GM12878 (cell line): Measurements from ENCODE around the gene PRPSAP2. TPM values are rescaled to one million over a fixed set of nuclear protein-coding genes. Genes with fewer than 3 reads are reported as not detected.

ENCODE experiments used
- ATAC-seq: fragments of 200-7000 bp; cut with Tn5 transposase; 3 replicates; pipeline ENCODE4 v1.9.1; 2020; ENCODE audit warnings: mild to moderate bottlenecking, moderate library complexity
- BruUV-seq: library from RNA; stranded (reverse); fragments of 400-500 nt; replicated peaks from 2 replicates; lab custom pipeline; 2021; lab: Mats Ljungman, UMichigan
- CTCF ChIA-PET: fragments of 300-600 bp; sonication (Branson Sonifier 250); formaldehyde crosslinking; extraction: SDS; loops from one replicate; lab custom pipeline; 2021; ENCODE audit warnings: inconsistent platforms; lab: Yijun Ruan, JAX
- POLR2A ChIA-PET: fragments of 350-600 bp; formaldehyde crosslinking; extraction: SDS; loops from one replicate; lab custom pipeline; 2021; ENCODE audit warnings: inconsistent platforms; lab: Charles Lee
- RAD21 ChIA-PET: fragments of 300-600 bp; sonication (Branson Sonifier 250); formaldehyde crosslinking; loops from one replicate; lab custom pipeline; 2023; ENCODE audit warnings: antibody characterized with exemption; ENCODE audit not compliant: unreplicated experiment; lab: Charles Lee
- SMC1A ChIA-PET: fragments of 300-600 bp; sonication (Branson Sonifier 250); formaldehyde crosslinking; loops from one replicate; lab custom pipeline; 2023; ENCODE audit not compliant: unreplicated experiment, uncharacterized antibody; lab: Charles Lee
- DNase-seq: peaks from one replicate; pipeline ENCODE4 v3.0.0-alpha.2; 2011; ENCODE audit warnings: low read depth, low spot score
- FAIRE-seq: peaks from 3 replicates; lab custom pipeline; 2011; peaks lifted over from hg19 to GRCh38; lab: Jason Lieb, UNC
- H2AFZ ChIP-seq: 2 replicates; pipeline ENCODE4 v1.6.0; 2011; ENCODE audit warnings: low read depth, low read length, control low read depth; ENCODE audit not compliant: control insufficient read depth
- H3K27ac ChIP-seq: 2 replicates; pipeline ENCODE4 v1.5.1; 2011; ENCODE audit warnings: control low read depth; ENCODE audit not compliant: control insufficient read depth, insufficient read depth
- H3K27me3 ChIP-seq, 2 experiments: replicated peaks in 1 of 2; 2 replicates each; pipeline versions ENCODE4 v1.6.0 to v1.6.1; 2011; ENCODE audit warnings: low read length in 1 of 2; ENCODE audit not compliant: control insufficient read depth in 2 of 2, insufficient read depth in 2 of 2
- H3K36me3 ChIP-seq, 2 experiments: 2 replicates each; pipeline ENCODE4 v1.5.1; 2011; ENCODE audit warnings: low read length in 1 of 2; ENCODE audit not compliant: control insufficient read depth in 2 of 2, insufficient read depth in 2 of 2
- H3K4me1 ChIP-seq: 2 replicates; pipeline ENCODE4 v1.6.1; 2011; ENCODE audit warnings: mild to moderate bottlenecking, low read length, moderate library complexity, mixed read lengths; ENCODE audit not compliant: control insufficient read depth, insufficient read depth
- H3K4me2 ChIP-seq: 2 replicates; pipeline ENCODE4 v1.6.0; 2011; ENCODE audit warnings: control low read depth; ENCODE audit not compliant: control insufficient read depth, insufficient read depth
- H3K4me3 ChIP-seq: fragments of 200-600 bp; sonication (generic); 2 replicates; pipeline ENCODE4 v1.5.1; 2016
- H3K79me2 ChIP-seq: 2 replicates; pipeline ENCODE4 v1.6.0; 2011; ENCODE audit warnings: low read length; ENCODE audit not compliant: control insufficient read depth, insufficient read depth
- H3K9ac ChIP-seq: 2 replicates; pipeline ENCODE4 v1.8.0; 2011; ENCODE audit warnings: low read length, control low read depth, mixed read lengths; ENCODE audit not compliant: control insufficient read depth, insufficient read depth
- H3K9me3 ChIP-seq: replicated peaks from 3 replicates; pipeline ENCODE4 v1.5.1; 2011; ENCODE audit warnings: mild to moderate bottlenecking, low read length; ENCODE audit not compliant: control insufficient read depth, insufficient read depth
- H4K20me1 ChIP-seq: 2 replicates; pipeline ENCODE4 v1.6.0; 2011; ENCODE audit not compliant: control insufficient read depth, insufficient read depth
- CHD2 ChIP-seq: IDR thresholded peaks from 2 replicates; pipeline ENCODE4 v1.6.1; 2011; ENCODE audit warnings: low read depth, low read length, improper control_type of control experiment, borderline replicate concordance
- POU2F2 ChIP-seq: IDR thresholded peaks from 3 replicates; pipeline ENCODE4 v1.6.1; 2011; ENCODE audit warnings: low read depth, mild to moderate bottlenecking, low read length, borderline replicate concordance
- ZZZ3 ChIP-seq: IDR thresholded peaks from 2 replicates; pipeline ENCODE4 v1.6.1; 2011; ENCODE audit warnings: low read depth; ENCODE audit not compliant: control insufficient read depth, insufficient read length
- WGBS: methylation state at CpG from one replicate; pipeline ENCODE4 v1.1.6; 2016; ENCODE audit warnings: low lambda C conversion rate; ENCODE audit not compliant: insufficient replicate concordance, insufficient coverage; ENCODE audit errors: missing lambda C conversion rate; 5-methylcytosine and 5-hydroxymethylcytosine counted together
- in situ Hi-C: fragments of 300-500 bp; cut with MboI; formaldehyde crosslinking; loops from 9 replicates; pipeline ENCODE4 v1.14.3; 2018; ENCODE audit warnings: mixed read lengths
- intact Hi-C: fragments of 100-400 bp; cut with micrococcal nuclease; formaldehyde crosslinking; loops from one replicate; pipeline ENCODE4 v1.14.2; 2022; ENCODE audit not compliant: unreplicated experiment
- polyA plus RNA-seq, 11 experiments: library from polyadenylated mRNA; depleted of rRNA in 4 of 11; unstranded in 6 of 11; stranded (reverse) in 5 of 11; fragments of >200 nt; fragmentation: Nextera tagmentation in 4 of 11; fragmentation: Illumina TruSeq in 1 of 11; extraction: Ambion mirVana in 4 of 11; extraction: Trizol in 1 of 11; gene quantifications; 1 replicate in 1 of 11; 2 replicates in 10 of 11; pipeline versions ENCODE4 v1.2.1 to v1.2.3, GENCODE V29; 2011 to 2016; ENCODE audit warnings: inconsistent platforms in 2 of 11, missing spikeins in 2 of 11, low read depth in 1 of 11
- total RNA-seq, 4 experiments: library from RNA; depleted of rRNA in 3 of 4; stranded (reverse); fragments of >200 nt in 3 of 4; fragmentation: Illumina TruSeq in 1 of 4; extraction: Trizol in 1 of 4; gene quantifications; 2 replicates each; pipeline versions ENCODE4 v1.2.1 to v1.2.3, GENCODE V29; 2013 to 2021
- TF ChIP-seq, protein P1 (sequence below): fragments of 450-650 bp; formaldehyde crosslinking; IDR thresholded peaks from 2 replicates; pipeline ENCODE4 v1.5.0; 2022; ENCODE audit warnings: mild to moderate bottlenecking, missing genetic modification characterization

Gene PRPSAP2
- total and polyA plus RNA-seq, 10 of the 15 experiments (the other 5 are each of a cell fraction or from before 2014, with no cell fraction given) = 33.2 to 102 (median 83.8) TPM

DNA sequence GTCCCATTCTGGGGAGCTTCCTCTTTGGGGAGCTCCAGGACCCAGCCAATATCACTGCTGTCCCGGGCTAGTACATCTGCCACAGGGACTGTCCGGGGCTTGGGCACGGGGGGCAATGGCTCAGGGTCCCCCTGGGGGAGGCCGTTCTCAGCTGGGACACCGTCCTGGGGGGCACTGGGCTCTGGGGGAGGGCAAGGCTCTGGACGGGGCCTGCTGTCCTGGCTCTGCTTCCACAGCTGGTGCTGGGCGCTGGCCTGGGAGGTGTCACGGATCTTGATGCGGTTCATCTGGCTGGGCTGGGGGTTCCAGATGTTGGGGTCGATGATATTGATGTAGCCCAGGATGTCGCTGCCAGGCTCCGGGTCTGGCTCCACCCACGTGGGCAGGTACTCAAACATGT, 120.1 kb downstream of the PRPSAP2 start:
- ChIA-PET RAD21 (no interaction called here), POLR2A (no interaction called here), CTCF (interaction anchor here (0.8 kb wide), 1 partner anchor 17 kb away, joined by 3 read pairs; no protein-coding TSS in a partner anchor), SMC1A (no interaction called here)
- H3K79me2 ChIP-seq = no peaks in the 10 kb centered on the region
- WGBS = 88% methylated on average over 12 of the region's 13 CpGs
- H3K9me3 ChIP-seq = no peaks in the 10 kb centered on the region
- no peak overlapping the region for H2AFZ ChIP-seq
- no peaks in the 10 kb centered on the region for H3K4me1 ChIP-seq
- no peak overlapping the region for H3K4me2 ChIP-seq
- H3K27ac ChIP-seq = no peak overlapping the region
- in situ Hi-C loops = no loop called here
- H3K9ac ChIP-seq = no peak overlapping the region
- H3K27me3 ChIP-seq = no peaks in the 10 kb centered on the region
- intact Hi-C loops = no loop called here
- DNase-seq (no peak), FAIRE-seq (no peak), ATAC-seq (no peak)
- no peaks in the 10 kb centered on the region for H4K20me1 ChIP-seq
- no TSS peak for BruUV-seq
- H3K4me3 ChIP-seq = no peak overlapping the region
- TF ChIP-seq POU2F2 = no peak
- no peak for TF ChIP-seq ZZZ3
- no peak for TF ChIP-seq CHD2
- TF ChIP-seq, protein P1, sequence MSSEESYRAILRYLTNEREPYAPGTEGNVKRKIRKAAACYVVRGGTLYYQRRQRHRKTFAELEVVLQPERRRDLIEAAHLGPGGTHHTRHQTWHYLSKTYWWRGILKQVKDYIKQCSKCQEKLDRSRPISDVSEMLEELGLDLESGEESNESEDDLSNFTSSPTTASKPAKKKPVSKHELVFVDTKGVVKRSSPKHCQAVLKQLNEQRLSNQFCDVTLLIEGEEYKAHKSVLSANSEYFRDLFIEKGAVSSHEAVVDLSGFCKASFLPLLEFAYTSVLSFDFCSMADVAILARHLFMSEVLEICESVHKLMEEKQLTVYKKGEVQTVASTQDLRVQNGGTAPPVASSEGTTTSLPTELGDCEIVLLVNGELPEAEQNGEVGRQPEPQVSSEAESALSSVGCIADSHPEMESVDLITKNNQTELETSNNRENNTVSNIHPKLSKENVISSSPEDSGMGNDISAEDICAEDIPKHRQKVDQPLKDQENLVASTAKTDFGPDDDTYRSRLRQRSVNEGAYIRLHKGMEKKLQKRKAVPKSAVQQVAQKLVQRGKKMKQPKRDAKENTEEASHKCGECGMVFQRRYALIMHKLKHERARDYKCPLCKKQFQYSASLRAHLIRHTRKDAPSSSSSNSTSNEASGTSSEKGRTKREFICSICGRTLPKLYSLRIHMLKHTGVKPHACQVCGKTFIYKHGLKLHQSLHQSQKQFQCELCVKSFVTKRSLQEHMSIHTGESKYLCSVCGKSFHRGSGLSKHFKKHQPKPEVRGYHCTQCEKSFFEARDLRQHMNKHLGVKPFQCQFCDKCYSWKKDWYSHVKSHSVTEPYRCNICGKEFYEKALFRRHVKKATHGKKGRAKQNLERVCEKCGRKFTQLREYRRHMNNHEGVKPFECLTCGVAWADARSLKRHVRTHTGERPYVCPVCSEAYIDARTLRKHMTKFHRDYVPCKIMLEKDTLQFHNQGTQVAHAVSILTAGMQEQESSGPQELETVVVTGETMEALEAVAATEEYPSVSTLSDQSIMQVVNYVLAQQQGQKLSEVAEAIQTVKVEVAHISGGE (CRISPR knock-in tag) = no peak
- peaks cover 0 to 16% of the 10 kb centered on the region in 2 experiments; a peak in 2 of 4 replicates for H3K36me3 ChIP-seq
